Liver (tissue), 9 donors: ENCODE results near the gene GGT6. TPM values are rescaled to one million over a fixed set of nuclear protein-coding genes. Genes with fewer than 3 reads are reported as not detected.

Experiments used
- DNase-seq: peaks from one replicate; pipeline ENCODE4 v3.0.0-alpha.2; 2017; ENCODE audit warnings: low spot score
- H3K27ac ChIP-seq, 2 donors: one replicate each; pipeline ENCODE4 v1.7.0; 2013; ENCODE audit warnings: inconsistent platforms in 2 of 2, low read length in 2 of 2, control low read depth in 1 of 2, low read depth in 1 of 2, mild to moderate bottlenecking in 1 of 2
- H3K27me3 ChIP-seq, 4 donors: one replicate each; pipeline versions ENCODE4 v1.6.1 to v1.7.0; 2013; ENCODE audit warnings: low read length in 3 of 4, inconsistent platforms in 1 of 4, mild to moderate bottlenecking in 1 of 4, moderate library complexity in 1 of 4; ENCODE audit not compliant: control insufficient read depth in 4 of 4, insufficient read depth in 4 of 4
- H3K36me3 ChIP-seq, 4 donors: one replicate each; pipeline versions ENCODE4 v1.6.1 to v1.7.0; 2013; ENCODE audit warnings: low read length in 3 of 4, mild to moderate bottlenecking in 3 of 4, low read depth in 1 of 4, moderate library complexity in 1 of 4; ENCODE audit not compliant: control insufficient read depth in 4 of 4, insufficient read depth in 3 of 4
- H3K4me1 ChIP-seq, 4 donors: one replicate each; pipeline versions ENCODE4 v1.6.1 to v1.7.0; 2013; ENCODE audit warnings: low read length in 3 of 4, mild to moderate bottlenecking in 3 of 4, moderate library complexity in 1 of 4; ENCODE audit not compliant: control insufficient read depth in 4 of 4, insufficient read depth in 4 of 4
- H3K4me3 ChIP-seq, 3 donors: one replicate each; pipeline versions ENCODE4 v1.6.1 to v1.7.0; 2013; ENCODE audit warnings: low read length in 3 of 3, control low read depth in 1 of 3, low read depth in 1 of 3, mild to moderate bottlenecking in 1 of 3
- H3K9ac ChIP-seq, 2 donors: one replicate each; pipeline ENCODE4 v1.7.0; 2013; ENCODE audit warnings: low read length in 2 of 2, mild to moderate bottlenecking in 2 of 2, moderate library complexity in 2 of 2, control low read depth in 1 of 2, low read depth in 1 of 2
- H3K9me3 ChIP-seq, 4 donors: one replicate each; pipeline versions ENCODE4 v1.6.1 to v1.7.0; 2013; ENCODE audit warnings: low read length in 3 of 4; ENCODE audit not compliant: control insufficient read depth in 4 of 4
- EGR1 ChIP-seq, 2 donors: IDR thresholded peaks; 2 replicates each; pipeline ENCODE4 v1.6.1; 2016 to 2018; ENCODE audit warnings: antibody characterized with exemption in 2 of 2, low read depth in 2 of 2
- FOXA1 ChIP-seq: IDR thresholded peaks from 2 replicates; pipeline ENCODE4 v1.6.1; 2016; ENCODE audit warnings: antibody characterized with exemption
- FOXA2 ChIP-seq: IDR thresholded peaks from 2 replicates; pipeline ENCODE4 v1.6.1; 2016; ENCODE audit warnings: antibody characterized with exemption
- GABPA ChIP-seq, 2 donors: IDR thresholded peaks in 1 of 2; conservative IDR thresholded peaks in 1 of 2; 2 replicates each; pipeline ENCODE4 v1.6.1; 2016; ENCODE audit warnings: antibody characterized with exemption in 2 of 2, mild to moderate bottlenecking in 1 of 2, moderate library complexity in 1 of 2
- HNF4A ChIP-seq, 2 donors: conservative IDR thresholded peaks; 2 replicates each; pipeline ENCODE4 v1.6.1; 2016; ENCODE audit warnings: antibody characterized with exemption in 2 of 2, mild to moderate bottlenecking in 2 of 2
- HNF4G ChIP-seq: IDR thresholded peaks from 2 replicates; pipeline ENCODE4 v1.6.1; 2016; ENCODE audit warnings: antibody characterized with exemption
- JUND ChIP-seq, 2 donors: IDR thresholded peaks; 2 replicates each; pipeline ENCODE4 v1.6.1; 2016; ENCODE audit warnings: antibody characterized with exemption in 2 of 2
- MAX ChIP-seq: IDR thresholded peaks from 2 replicates; pipeline ENCODE4 v1.6.1; 2016; ENCODE audit warnings: antibody characterized with exemption
- NR2F2 ChIP-seq: IDR thresholded peaks from 2 replicates; pipeline ENCODE4 v1.6.1; 2016; ENCODE audit warnings: antibody characterized with exemption
- RAD21 ChIP-seq, 2 donors: IDR thresholded peaks; 2 replicates each; pipeline ENCODE4 v1.6.1; 2016; ENCODE audit warnings: antibody characterized with exemption in 2 of 2, mild to moderate bottlenecking in 2 of 2
- REST ChIP-seq: IDR thresholded peaks from 2 replicates; pipeline ENCODE4 v1.6.1; 2016; ENCODE audit warnings: antibody characterized with exemption, mild to moderate bottlenecking
- RXRA ChIP-seq, 2 donors: IDR thresholded peaks; 2 replicates each; pipeline ENCODE4 v1.6.1; 2017 to 2018; ENCODE audit warnings: antibody characterized with exemption in 2 of 2, mild to moderate bottlenecking in 1 of 2
- SP1 ChIP-seq: IDR thresholded peaks from 2 replicates; pipeline ENCODE4 v1.6.1; 2018; ENCODE audit warnings: antibody characterized with exemption, mild to moderate bottlenecking
- TAF1 ChIP-seq: conservative IDR thresholded peaks from 2 replicates; pipeline ENCODE4 v1.6.1; 2016; ENCODE audit warnings: antibody characterized with exemption, mild to moderate bottlenecking
- YY1 ChIP-seq: IDR thresholded peaks from 2 replicates; pipeline ENCODE4 v1.6.1; 2016; ENCODE audit warnings: antibody characterized with exemption, mild to moderate bottlenecking
- ZBTB33 ChIP-seq: IDR thresholded peaks from 2 replicates; pipeline ENCODE4 v1.6.1; 2016; ENCODE audit warnings: antibody characterized with exemption
- WGBS: extraction: QIAGEN DNeasy Blood & Tissue Kit; methylation state at CpG from one replicate; pipeline ENCODE4 v1.1.7; 2013; 5-methylcytosine and 5-hydroxymethylcytosine counted together
- polyA plus RNA-seq, 2 donors: library from polyadenylated mRNA; stranded (reverse) in 1 of 2; unstranded in 1 of 2; fragments of 200-250 nt in 1 of 2; fragments of >200 nt in 1 of 2; fragmentation: Nextera tagmentation in 1 of 2; extraction: Ambion mirVana in 1 of 2; gene quantifications; one replicate each; pipeline versions ENCODE4 v1.2.1 to v1.2.3, GENCODE V29; 2013 to 2015
- total RNA-seq, 2 donors: library from RNA; depleted of rRNA; stranded (reverse); fragments of >200 nt; gene quantifications; one replicate each; pipeline ENCODE4 v1.2.3, GENCODE V29; 2014
- TF ChIP-seq, protein P1 (sequence below): fragments of 150-350 bp; IDR thresholded peaks from 2 replicates; pipeline ENCODE4 v1.5.1; 2017; ENCODE audit warnings: improper control_type of control experiment, low read depth, low read length; ENCODE audit not compliant: missing input control
- TF ChIP-seq, protein P2 (sequence below): IDR thresholded peaks from 2 replicates; pipeline ENCODE4 v1.6.1; 2016; ENCODE audit warnings: antibody characterized with exemption
- donor health status: healthy.
- donor health status: healthy.
- donor health status: healthy.
- donor health status: healthy.
- donor health status: healthy.

GGT6 gene
- total and polyA plus RNA-seq, 4 donors = 0.19 to 1.1 (median 0.53) TPM

DNA sequence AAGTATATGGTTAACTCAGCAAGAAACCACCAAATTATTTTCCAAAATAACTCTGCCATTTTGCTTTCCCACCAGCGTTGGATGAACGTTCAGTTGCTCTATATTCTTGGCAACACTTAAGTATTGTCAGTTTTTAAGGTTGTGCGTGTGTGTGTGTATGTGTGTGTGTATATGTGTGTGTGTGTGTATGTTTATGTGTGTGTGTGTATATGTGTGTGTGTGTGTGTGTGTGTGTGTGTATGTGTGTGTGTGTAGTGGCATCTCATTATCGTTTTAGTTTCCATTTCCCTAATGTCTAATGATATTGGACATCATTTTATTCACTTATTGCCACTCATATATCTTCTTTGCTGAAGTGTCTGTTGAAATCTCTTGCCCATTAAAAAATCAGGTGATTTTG is 12.7 kb upstream of the GGT6 start:
- H3K27ac ChIP-seq = no peak overlapping the region
- 87% methylated on average over 4 of the region's 4 CpGs for WGBS

More for the DNA sequence above, 12.7 kb upstream of the GGT6 start:
- Histone ChIP-seq H3K36me3 (peaks cover 0 to 2% (median 0%) of the 10 kb centered on the region in 4 donors), H3K9ac (no peak overlapping the region), H3K4me3 (no peak overlapping the region), H3K9me3 (no peaks in the 10 kb centered on the region), H3K27me3 (no peaks in the 10 kb centered on the region), H3K4me1 (peaks cover 0 to 14% (median 6%) of the 10 kb centered on the region in 4 donors)
- no peak for DNase-seq
- TF ChIP-seq SP1 (no peak), FOXA2 (no peak), TAF1 (no peak), FOXA1 (no peak), YY1 (no peak), RAD21 (IDR thresholded peaks at IDR 0.05) (no peak), REST (no peak), HNF4G (no peak), HNF4A (conservative IDR thresholded peaks at IDR 0.05) (no peak), RXRA (IDR thresholded peaks at IDR 0.05) (no peak), GABPA (IDR thresholded peaks at IDR 0.05 in 1 of 2, conservative IDR thresholded peaks at IDR 0.05 in 1 of 2) (no peak), MAX (no peak), JUND (IDR thresholded peaks at IDR 0.05) (no peak), NR2F2 (no peak), EGR1 (IDR thresholded peaks at IDR 0.05; ENCODE audit: low read depth in 2 of 2) (no peak), ZBTB33 (no peak)
- TF ChIP-seq, protein P1, sequence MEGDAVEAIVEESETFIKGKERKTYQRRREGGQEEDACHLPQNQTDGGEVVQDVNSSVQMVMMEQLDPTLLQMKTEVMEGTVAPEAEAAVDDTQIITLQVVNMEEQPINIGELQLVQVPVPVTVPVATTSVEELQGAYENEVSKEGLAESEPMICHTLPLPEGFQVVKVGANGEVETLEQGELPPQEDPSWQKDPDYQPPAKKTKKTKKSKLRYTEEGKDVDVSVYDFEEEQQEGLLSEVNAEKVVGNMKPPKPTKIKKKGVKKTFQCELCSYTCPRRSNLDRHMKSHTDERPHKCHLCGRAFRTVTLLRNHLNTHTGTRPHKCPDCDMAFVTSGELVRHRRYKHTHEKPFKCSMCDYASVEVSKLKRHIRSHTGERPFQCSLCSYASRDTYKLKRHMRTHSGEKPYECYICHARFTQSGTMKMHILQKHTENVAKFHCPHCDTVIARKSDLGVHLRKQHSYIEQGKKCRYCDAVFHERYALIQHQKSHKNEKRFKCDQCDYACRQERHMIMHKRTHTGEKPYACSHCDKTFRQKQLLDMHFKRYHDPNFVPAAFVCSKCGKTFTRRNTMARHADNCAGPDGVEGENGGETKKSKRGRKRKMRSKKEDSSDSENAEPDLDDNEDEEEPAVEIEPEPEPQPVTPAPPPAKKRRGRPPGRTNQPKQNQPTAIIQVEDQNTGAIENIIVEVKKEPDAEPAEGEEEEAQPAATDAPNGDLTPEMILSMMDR = no peak
- TF ChIP-seq, protein P2, sequence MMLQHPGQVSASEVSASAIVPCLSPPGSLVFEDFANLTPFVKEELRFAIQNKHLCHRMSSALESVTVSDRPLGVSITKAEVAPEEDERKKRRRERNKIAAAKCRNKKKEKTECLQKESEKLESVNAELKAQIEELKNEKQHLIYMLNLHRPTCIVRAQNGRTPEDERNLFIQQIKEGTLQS = no peak
